ENCODE data around the gene KCNJ12.

GRCh38 chr17:21353326-21354010, 22.7 kb upstream of the KCNJ12 start:
- TF ChIP-seq CTCF (IDR thresholded peaks at IDR 0.05) (no peak), EP300 (IDR thresholded peaks at IDR 0.05) (no peak), POLR2A (IDR thresholded peaks at IDR 0.05) (no peak)
